K562 (cell line): ENCODE results near the gene SLC34A3. TPM values are rescaled to one million over a fixed set of nuclear protein-coding genes. Genes with fewer than 3 reads are reported as not detected.

Source experiments
- BRD4 ChIP-seq: fragments of 200-600 bp; sonication (generic); IDR thresholded peaks from 2 replicates; pipeline ENCODE4 v1.6.1; 2017; ENCODE audit warnings: inconsistent platforms
- CREM ChIP-seq: IDR thresholded peaks from 2 replicates; pipeline ENCODE4 v1.6.1; 2014; ENCODE audit warnings: antibody characterized with exemption, low read depth
- DNMT1 ChIP-seq: fragments of 450-650 bp; IDR thresholded peaks from 2 replicates; pipeline ENCODE4 v1.6.1; 2016; ENCODE audit warnings: antibody characterized with exemption, mild to moderate bottlenecking
- E2F6 ChIP-seq, 2 experiments: IDR thresholded peaks; 2 replicates each; pipeline ENCODE4 v1.6.1; 2011; ENCODE audit warnings: borderline replicate concordance in 1 of 2, control low read depth in 1 of 2, low read depth in 1 of 2, low read length in 1 of 2, mild to moderate bottlenecking in 1 of 2, mixed read lengths in 1 of 2, moderate library complexity in 1 of 2; ENCODE audit not compliant: insufficient read depth in 1 of 2, insufficient read length in 1 of 2, poor library complexity in 1 of 2, severe bottlenecking in 1 of 2; ENCODE audit errors: extremely low read depth in 1 of 2
- ETV5 ChIP-seq: sonication (generic); formaldehyde crosslinking; IDR thresholded peaks from 2 replicates; pipeline ENCODE4 v1.4.0; 2020; ENCODE audit warnings: low read depth, mild to moderate bottlenecking, missing genetic modification reagents
- FIP1L1 ChIP-seq: fragments of 200-400 bp; formaldehyde crosslinking; IDR thresholded peaks from 2 replicates; pipeline ENCODE4 v1.6.1; 2018; ENCODE audit warnings: mild to moderate bottlenecking, low read depth, low read length; ENCODE audit not compliant: poor library complexity, severe bottlenecking
- GATA2 ChIP-seq: sonication (generic); formaldehyde crosslinking; IDR thresholded peaks from 2 replicates; pipeline ENCODE4 v1.4.0; 2020; ENCODE audit warnings: mild to moderate bottlenecking, missing genetic modification reagents
- HEY1 ChIP-seq: fragments of 250-450 bp; sonication (Bioruptor Pico); IDR thresholded peaks from 2 replicates; pipeline ENCODE4 v1.5.0; 2020; ENCODE audit warnings: mild to moderate bottlenecking, moderate library complexity, borderline replicate concordance
- JUNB ChIP-seq: fragments of 450-650 bp; formaldehyde crosslinking; conservative IDR thresholded peaks from 2 replicates; pipeline ENCODE4 v1.4.0; 2020; ENCODE audit warnings: mild to moderate bottlenecking
- MTA1 ChIP-seq: fragments of 450-650 bp; IDR thresholded peaks from 2 replicates; pipeline ENCODE4 v1.6.1; 2017; ENCODE audit warnings: borderline replicate concordance
- PCBP2 ChIP-seq: fragments of 200-400 bp; formaldehyde crosslinking; IDR thresholded peaks from 2 replicates; pipeline ENCODE4 v1.6.1; 2018; ENCODE audit warnings: low read length, low read depth, mild to moderate bottlenecking, moderate library complexity; ENCODE audit not compliant: poor library complexity, severe bottlenecking
- RAD21 ChIP-seq, 2 experiments: fragments of 250-450 bp in 1 of 2; fragments of 450-650 bp in 1 of 2; sonication (Bioruptor Pico) in 1 of 2; formaldehyde crosslinking in 1 of 2; IDR thresholded peaks in 1 of 2; conservative IDR thresholded peaks in 1 of 2; 2 replicates each; pipeline versions ENCODE4 v1.4.0 to v1.8.0; 2020 to 2022; ENCODE audit warnings: mild to moderate bottlenecking in 2 of 2, moderate library complexity in 1 of 2
- TCF15 ChIP-seq: fragments of 250-450 bp; sonication (Bioruptor Pico); IDR thresholded peaks from 2 replicates; pipeline ENCODE4 v1.8.0; 2022; ENCODE audit warnings: moderate library complexity, mild to moderate bottlenecking, inconsistent platforms
- TOE1 ChIP-seq, 2 experiments: fragments of 450-650 bp in 1 of 2; sonication (generic) in 1 of 2; formaldehyde crosslinking in 1 of 2; IDR thresholded peaks; 2 replicates each; pipeline versions ENCODE4 v1.7.1 to v1.8.0; 2016 to 2022; ENCODE audit warnings: borderline replicate concordance in 2 of 2, mild to moderate bottlenecking in 2 of 2, antibody characterized with exemption in 1 of 2, inconsistent platforms in 1 of 2, low read depth in 1 of 2, missing genetic modification reagents in 1 of 2, moderate library complexity in 1 of 2
- ZNF778 ChIP-seq: fragments of 450-650 bp; formaldehyde crosslinking; IDR thresholded peaks from 2 replicates; pipeline ENCODE4 v1.4.0; 2020; ENCODE audit warnings: mild to moderate bottlenecking, moderate library complexity
- ZNF780A ChIP-seq: fragments of 250-450 bp; sonication (Bioruptor Pico); IDR thresholded peaks from 2 replicates; pipeline ENCODE4 v1.5.0; 2021; ENCODE audit warnings: mild to moderate bottlenecking
- polyA plus RNA-seq, 8 experiments: library from polyadenylated mRNA; depleted of rRNA in 4 of 8; stranded (reverse) in 5 of 8; unstranded in 3 of 8; fragments of >200 nt; fragmentation: Nextera tagmentation in 2 of 8; fragmentation: Illumina TruSeq in 1 of 8; extraction: Ambion mirVana in 2 of 8; extraction: Trizol in 1 of 8; gene quantifications; 2 replicates each; pipeline versions ENCODE4 v1.2.1 to v1.2.3, GENCODE V29; 2011 to 2014; ENCODE audit warnings: inconsistent platforms in 1 of 8, missing spikeins in 1 of 8
- total RNA-seq, 7 experiments: library from RNA; depleted of rRNA in 6 of 7; stranded (reverse); fragments of >200 nt in 6 of 7; fragmentation: Illumina TruSeq in 2 of 7; extraction: Trizol in 2 of 7; gene quantifications; 2 replicates each; pipeline versions ENCODE4 v1.2.1 to v1.2.3, GENCODE V29; 2011 to 2021; ENCODE audit warnings: low replicate concordance in 1 of 7
- TF ChIP-seq, protein P1 (sequence below): fragments of 200-800 bp; sonication (Bioruptor generic); IDR thresholded peaks from 2 replicates; pipeline ENCODE4 v1.6.1; 2016; ENCODE audit warnings: missing genetic modification characterization, missing compliant biosample characterization

SLC34A3 gene
- total and polyA plus RNA-seq, 9 of the 15 experiments (the other 6 are each of a cell fraction or from before 2014, with no cell fraction given): not detected

- TF ChIP-seq, protein P1, sequence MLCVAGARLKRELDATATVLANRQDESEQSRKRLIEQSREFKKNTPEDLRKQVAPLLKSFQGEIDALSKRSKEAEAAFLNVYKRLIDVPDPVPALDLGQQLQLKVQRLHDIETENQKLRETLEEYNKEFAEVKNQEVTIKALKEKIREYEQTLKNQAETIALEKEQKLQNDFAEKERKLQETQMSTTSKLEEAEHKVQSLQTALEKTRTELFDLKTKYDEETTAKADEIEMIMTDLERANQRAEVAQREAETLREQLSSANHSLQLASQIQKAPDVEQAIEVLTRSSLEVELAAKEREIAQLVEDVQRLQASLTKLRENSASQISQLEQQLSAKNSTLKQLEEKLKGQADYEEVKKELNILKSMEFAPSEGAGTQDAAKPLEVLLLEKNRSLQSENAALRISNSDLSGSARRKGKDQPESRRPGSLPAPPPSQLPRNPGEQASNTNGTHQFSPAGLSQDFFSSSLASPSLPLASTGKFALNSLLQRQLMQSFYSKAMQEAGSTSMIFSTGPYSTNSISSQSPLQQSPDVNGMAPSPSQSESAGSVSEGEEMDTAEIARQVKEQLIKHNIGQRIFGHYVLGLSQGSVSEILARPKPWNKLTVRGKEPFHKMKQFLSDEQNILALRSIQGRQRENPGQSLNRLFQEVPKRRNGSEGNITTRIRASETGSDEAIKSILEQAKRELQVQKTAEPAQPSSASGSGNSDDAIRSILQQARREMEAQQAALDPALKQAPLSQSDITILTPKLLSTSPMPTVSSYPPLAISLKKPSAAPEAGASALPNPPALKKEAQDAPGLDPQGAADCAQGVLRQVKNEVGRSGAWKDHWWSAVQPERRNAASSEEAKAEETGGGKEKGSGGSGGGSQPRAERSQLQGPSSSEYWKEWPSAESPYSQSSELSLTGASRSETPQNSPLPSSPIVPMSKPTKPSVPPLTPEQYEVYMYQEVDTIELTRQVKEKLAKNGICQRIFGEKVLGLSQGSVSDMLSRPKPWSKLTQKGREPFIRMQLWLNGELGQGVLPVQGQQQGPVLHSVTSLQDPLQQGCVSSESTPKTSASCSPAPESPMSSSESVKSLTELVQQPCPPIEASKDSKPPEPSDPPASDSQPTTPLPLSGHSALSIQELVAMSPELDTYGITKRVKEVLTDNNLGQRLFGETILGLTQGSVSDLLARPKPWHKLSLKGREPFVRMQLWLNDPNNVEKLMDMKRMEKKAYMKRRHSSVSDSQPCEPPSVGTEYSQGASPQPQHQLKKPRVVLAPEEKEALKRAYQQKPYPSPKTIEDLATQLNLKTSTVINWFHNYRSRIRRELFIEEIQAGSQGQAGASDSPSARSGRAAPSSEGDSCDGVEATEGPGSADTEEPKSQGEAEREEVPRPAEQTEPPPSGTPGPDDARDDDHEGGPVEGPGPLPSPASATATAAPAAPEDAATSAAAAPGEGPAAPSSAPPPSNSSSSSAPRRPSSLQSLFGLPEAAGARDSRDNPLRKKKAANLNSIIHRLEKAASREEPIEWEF (CRISPR knock-in tag): no peak
- TF ChIP-seq E2F6 (IDR thresholded peaks at IDR 0.05; ENCODE audit: borderline replicate concordance in 1 of 2, extremely low read depth in 1 of 2, insufficient read depth in 1 of 2, insufficient read length in 1 of 2, low read depth in 1 of 2, low read length in 1 of 2, poor library complexity in 1 of 2, severe bottlenecking in 1 of 2): peak; percentile 35 to 73
- TF ChIP-seq HEY1 (CRISPR knock-in tag): no peak
- peak; percentile 71 for TF ChIP-seq FIP1L1
- peak; percentile 99 for TF ChIP-seq CREM
- TF ChIP-seq TCF15 (CRISPR knock-in tag): no peak
- TF ChIP-seq RAD21 (CRISPR knock-in tag; conservative IDR thresholded peaks at IDR 0.05 in 1 of 2, IDR thresholded peaks at IDR 0.05 in 1 of 2): no peak
- TF ChIP-seq ZNF780A (CRISPR knock-in tag): no peak
- TF ChIP-seq DNMT1: no peak
- TF ChIP-seq ZNF778 (CRISPR knock-in tag): no peak
- peak; percentile 75; the same call in 1 of the 2 replicates for TF ChIP-seq ETV5 (CRISPR knock-in tag)
- TF ChIP-seq BRD4: no peak
- TF ChIP-seq GATA2 (CRISPR knock-in tag): no peak
- no peak for TF ChIP-seq PCBP2
- TF ChIP-seq TOE1 (IDR thresholded peaks at IDR 0.05; ENCODE audit: borderline replicate concordance): no peak
- TF ChIP-seq TOE1 (CRISPR knock-in tag; IDR thresholded peaks at IDR 0.05; ENCODE audit: borderline replicate concordance, low read depth): no peak
- no peak for TF ChIP-seq JUNB (CRISPR knock-in tag)
- TF ChIP-seq MTA1: peak; percentile 98
Observed at GRCh38 chr9:137205126-137206069, 25.3 kb upstream of the SLC34A3 start, which contains the start of the genes NDOR1 and TMEM203 (continued).
